Hindlimb muscle (tissue), 1 donor: ENCODE results near the gene ADAM12. TPM values are rescaled to one million over a fixed set of nuclear protein-coding genes. Genes with fewer than 3 reads are reported as not detected.
A peak's percentile ranks its signal among the peaks of the same experiment; 100 is the strongest.
"Not testable (repeated sequence)": the region's sequence is repeated elsewhere in the genome, so short reads cannot be mapped to it uniquely, and the experiment has no call there.

Experiments used
- DNase-seq: peaks from one replicate; pipeline ENCODE4 v3.0.0-alpha.2; 2013
- polyA plus RNA-seq: library from polyadenylated mRNA; unstranded; fragments of 120-200 nt; gene quantifications from one replicate; pipeline ENCODE4 v1.2.1, GENCODE V29; 2013; ENCODE audit not compliant: insufficient read length

The ADAM12 gene
- polyA plus RNA-seq, 1 donor, result 18.6 TPM

GRCh38 chr10:126006906-126007305 is 381.4 kb downstream of the ADAM12 start:
- DNase-seq, result no peak

- no peak for DNase-seq
Observed at GRCh38 chr10:126006264-126006663, 382.0 kb downstream of the ADAM12 start.

GRCh38 chr10:126004752-126005151 is 383.5 kb downstream of the ADAM12 start:
- no peak for DNase-seq

- no peak for DNase-seq
Observed at GRCh38 chr10:126001576-126001975, 386.7 kb downstream of the ADAM12 start.

DNA sequence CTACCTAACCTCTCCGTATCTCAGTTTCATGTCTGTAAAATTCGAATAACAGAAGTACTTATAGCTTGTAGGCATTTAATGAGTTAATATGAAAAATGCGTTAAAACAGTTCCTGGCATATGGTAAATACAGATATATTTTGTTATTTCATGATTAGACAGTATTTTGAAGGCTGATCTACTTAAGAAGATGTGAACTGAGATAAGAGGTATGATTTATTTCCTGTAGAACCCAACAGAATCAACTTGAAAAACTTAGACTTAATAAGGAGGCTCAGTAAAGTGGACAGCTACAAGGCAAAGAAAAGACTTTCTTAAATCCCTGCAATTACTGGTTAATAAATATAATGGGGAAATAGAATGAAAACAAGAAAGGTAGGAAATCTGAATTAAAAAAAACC is 388.6 kb downstream of the ADAM12 start:
- DNase-seq, result no peak

DNA sequence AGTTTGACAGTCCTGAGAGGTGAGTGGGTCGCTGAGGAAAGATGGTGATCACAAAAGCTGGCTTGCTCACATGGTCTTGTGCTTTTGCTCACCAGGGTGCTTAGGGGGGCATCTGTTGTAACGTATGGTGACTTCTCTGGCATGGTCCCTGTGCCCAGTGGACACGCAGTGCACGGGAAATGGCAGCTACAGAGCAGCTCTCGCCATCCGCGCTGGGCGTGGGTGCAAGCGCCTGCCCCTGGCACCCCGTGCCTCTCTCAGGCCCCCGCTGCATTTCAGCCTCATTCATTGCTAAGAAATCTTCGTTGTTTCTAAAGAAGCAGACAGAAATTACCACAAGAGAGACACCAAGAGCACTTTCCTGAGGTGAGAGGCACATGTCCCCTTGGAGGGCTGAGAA is 390.7 kb downstream of the ADAM12 start:
- no peak for DNase-seq

DNA sequence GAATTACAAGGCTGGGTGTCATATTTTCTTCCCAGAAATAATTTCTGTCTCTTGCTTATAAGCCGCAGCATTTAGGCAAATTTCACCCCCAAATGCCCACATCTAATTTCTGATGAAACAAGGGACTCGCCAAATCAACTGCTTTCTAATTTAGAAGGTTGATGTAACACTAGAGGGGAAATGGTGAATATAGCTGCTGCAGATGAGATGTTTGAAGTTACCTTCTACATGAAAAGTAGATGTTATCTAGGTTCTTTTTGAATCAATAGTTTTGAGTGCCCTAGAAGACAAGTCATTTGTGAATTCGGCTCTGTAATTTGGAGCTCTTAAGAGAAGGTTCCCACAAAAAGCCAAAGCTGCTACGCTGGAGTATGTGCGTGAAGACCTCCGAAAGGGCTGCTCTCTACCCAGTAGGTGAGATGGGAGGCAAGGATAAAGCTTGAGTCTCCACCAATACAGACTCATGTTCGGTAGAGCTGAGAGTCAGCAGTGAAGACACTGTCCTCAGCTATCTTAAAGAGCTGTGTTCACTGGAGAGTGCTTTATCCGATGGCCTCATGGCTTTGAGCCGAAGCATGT is 392.5 kb downstream of the ADAM12 start:
- no peak for DNase-seq

GRCh38 chr10:125994601-125995000 is 393.7 kb downstream of the ADAM12 start:
- no peak for DNase-seq

DNA sequence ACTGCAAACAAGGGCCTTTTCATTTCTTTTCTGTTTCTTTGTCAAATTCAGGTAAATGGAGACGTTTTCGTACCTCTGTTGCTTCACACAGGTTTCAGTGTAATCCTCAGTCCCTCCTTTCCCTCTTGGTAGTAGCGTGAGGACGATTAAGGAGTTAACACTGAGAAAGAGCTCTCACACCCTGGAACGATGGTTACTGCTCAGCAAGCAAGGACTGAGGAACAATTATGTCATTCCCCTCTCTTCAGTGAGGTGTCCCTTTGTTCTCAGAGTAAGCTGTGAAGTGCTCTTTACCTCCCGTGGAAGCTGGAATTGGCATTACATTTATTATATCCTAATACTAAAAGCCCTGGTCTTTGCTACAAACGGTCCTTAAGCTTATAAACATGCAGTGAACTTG is 396.0 kb downstream of the ADAM12 start:
- no peak for DNase-seq

GRCh38 chr10:125991392-125991791 is 396.9 kb downstream of the ADAM12 start:
- DNase-seq, result no peak

- no peak for DNase-seq
Observed at GRCh38 chr10:125990974-125991373, 397.3 kb downstream of the ADAM12 start.

GRCh38 chr10:125989791-125990190 is 398.5 kb downstream of the ADAM12 start:
- no peak for DNase-seq

GRCh38 chr10:125985557-125986240 is 402.6 kb downstream of the ADAM12 start:
- DNase-seq, result no peak

- DNase-seq, result no peak
Observed at GRCh38 chr10:125984865-125985495, 403.3 kb downstream of the ADAM12 start.

DNA sequence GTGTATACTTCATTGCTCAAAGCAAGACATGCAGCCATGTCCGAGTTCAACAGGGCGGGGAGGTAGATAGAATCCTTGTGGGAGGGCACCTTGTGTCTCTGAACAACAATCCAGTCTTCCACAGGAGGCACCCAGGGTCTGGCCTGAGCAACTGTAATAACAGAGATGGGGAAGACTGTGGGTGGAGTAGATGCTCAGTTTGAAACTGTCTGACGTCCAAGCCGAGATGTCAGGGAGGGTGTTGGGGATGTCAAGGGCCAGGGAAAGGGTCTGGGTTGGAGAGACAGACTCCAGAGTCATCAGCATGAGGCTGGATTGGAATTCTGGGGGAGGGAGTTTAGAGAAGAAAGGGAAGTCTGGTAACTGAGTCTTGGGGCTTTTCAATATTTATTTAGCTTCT is 403.9 kb downstream of the ADAM12 start:
- DNase-seq, result no peak

DNA sequence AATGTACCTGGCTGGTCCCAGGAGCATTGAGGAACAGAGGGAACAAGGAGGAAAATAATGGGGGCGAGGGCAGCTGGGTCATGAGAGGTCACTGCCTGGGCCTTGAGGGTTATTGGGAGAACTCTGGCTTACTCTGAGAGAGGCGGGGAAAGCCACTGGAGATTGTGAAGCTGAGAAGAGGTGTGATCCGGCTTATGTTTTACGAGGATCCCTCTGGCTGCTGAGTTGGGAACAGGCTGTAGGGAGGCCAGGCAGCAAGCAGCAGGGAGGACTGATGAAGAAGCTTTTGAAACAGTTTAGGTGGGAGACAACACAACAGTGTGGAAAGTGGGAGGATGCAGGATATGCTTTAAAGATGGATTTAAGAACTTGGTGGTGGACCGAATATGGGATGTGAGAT is 404.6 kb downstream of the ADAM12 start:
- no peak for DNase-seq

- no peak for DNase-seq
Observed at GRCh38 chr10:125983161-125983560, 405.1 kb downstream of the ADAM12 start.

GRCh38 chr10:125982260-125982948 is 405.9 kb downstream of the ADAM12 start:
- DNase-seq, result peak; percentile 78

- no peak for DNase-seq
Observed at GRCh38 chr10:125980521-125981035, 407.7 kb downstream of the ADAM12 start.

- no peak for DNase-seq
Observed at GRCh38 chr10:125979976-125980375, 408.3 kb downstream of the ADAM12 start.

DNA sequence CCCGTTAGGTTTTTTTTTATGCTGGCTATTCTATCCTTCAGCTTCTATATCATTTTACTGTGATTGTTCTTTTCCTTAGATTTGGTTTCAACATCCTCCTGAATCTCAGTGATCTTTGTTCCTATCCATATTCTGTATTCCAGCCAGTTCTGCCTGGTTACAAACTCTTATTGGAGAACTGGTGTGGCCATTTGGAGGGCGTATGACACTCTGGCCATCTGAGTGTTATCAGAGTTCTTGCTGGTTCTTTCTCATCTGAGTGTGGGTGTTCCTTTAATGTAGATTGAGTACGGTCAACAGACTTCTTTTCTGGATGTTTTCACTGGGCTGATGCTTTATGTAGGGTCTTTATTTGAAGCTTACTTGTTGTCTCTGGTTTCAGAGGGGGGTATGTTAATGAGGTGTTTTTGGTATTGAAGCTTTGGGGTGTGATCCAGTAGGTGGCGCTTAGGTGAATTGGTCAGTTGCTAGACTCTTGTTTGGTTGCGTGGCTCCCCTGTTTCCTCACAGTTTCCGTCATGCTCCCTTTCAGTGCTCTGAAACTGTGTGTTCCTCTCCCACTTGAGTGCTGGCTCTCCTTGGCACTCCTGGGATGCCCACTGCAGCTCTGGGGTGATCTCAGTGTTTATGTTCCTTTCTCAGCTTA is 411.2 kb downstream of the ADAM12 start:
- no peak for DNase-seq

DNA sequence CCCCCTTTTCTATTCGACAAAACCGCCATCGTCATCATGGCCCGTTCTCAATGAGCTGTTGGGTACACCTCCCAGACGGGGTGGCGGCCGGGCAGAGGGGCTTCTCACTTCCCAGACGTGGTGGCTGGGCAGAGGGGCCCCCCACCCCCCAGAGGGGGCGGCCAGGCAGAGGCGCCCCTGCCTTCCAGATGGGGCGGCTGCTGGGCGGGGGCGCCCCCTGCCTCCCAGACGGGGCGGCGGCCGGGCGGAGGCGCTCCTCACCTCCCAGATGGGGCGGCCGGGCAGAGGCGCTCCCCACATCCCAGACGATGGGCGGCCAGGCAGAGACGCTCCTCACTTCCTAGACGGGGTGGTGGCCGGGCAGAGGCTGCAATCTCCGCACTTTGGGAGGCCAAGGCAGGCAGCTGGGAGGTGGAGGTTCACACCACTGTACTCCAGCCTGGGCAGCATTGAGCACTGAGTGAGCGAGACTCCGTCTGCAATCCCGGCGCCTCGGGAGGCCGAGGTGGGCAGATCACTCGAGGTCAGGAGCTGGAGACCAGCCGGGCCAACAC is 418.1 kb downstream of the ADAM12 start:
- DNase-seq, result not testable (repeated sequence)
